ENCODE results near the gene POLR1H. TPM values are rescaled to one million over a fixed set of nuclear protein-coding genes. Genes with fewer than 3 reads are reported as not detected.
A peak's percentile ranks its signal among the peaks of the same experiment; 100 is the strongest.

The POLR1H gene
- total RNA-seq, 1 experiment from 2014 or later, result 31.9 TPM

DNA sequence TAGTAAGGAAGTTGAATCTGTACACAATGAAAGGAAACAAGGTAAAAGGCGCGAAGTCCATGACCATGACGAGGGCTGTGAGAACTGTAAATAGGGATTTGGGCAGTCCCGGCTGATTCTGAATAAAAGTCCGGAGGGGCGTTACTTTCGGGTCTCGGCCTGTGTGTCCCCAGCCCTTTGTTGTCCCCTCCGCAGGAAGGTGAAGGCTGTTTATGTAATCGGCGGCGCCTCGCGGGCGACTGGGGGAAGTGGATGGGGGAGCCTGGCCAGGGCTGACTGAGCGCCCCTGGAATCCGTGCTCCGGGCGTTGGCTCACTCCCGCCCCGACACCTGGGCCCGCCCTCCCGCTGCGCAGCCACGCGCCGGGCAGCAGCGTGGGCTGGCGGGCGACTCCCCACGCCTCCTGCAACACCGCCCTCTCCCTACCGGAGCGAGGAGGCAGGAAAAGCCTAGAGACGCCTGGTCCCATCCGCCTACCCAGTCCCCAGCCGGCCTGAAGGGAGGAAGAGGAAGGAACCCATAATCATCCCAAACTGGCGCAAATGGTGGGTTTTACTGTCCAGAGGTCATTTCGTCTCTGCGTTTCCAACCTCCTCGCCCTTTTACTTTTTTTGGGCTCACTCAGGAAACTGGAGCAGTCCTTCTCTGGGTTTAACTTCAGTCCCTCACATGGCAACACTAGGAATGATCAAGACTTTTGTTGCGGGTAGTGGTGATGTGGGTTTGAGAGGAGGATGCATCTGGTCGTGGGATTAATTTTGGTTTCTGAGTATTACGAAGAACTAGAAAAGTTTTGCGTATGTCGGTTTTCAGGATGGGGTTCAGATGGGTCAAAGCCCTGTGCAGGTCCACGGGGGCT is 39.7 kb downstream of the POLR1H start:
- no peak overlapping the region for H3K27ac Mint-ChIP-seq
- H3K56ac ChIP-seq (ENCODE audit: insufficient read length, low read depth, low read length), result no peak overlapping the region
- H3T11ph ChIP-seq (ENCODE audit: low read length), result no peak overlapping the region
- no peak overlapping the region for H2BK120ac ChIP-seq (ENCODE audit: low read depth, low read length, poor library complexity, severe bottlenecking)
- no peak overlapping the region for H4K8ac ChIP-seq (replicated peaks; ENCODE audit: insufficient read length, low read depth, low read length)
- peaks cover 96% of the 10 kb centered on the region for H3K27me3 Mint-ChIP-seq (ENCODE audit: low read depth)
- no peaks in the 10 kb centered on the region for H4K20me1 ChIP-seq (ENCODE audit: control insufficient read depth, insufficient read depth, insufficient read length)
- no peak overlapping the region for H3K23ac ChIP-seq (ENCODE audit: insufficient read length, low read depth, low read length)
- H3K23me2 ChIP-seq (ENCODE audit: insufficient read length, low read depth, low read length, poor library complexity, severe bottlenecking), result peaks cover 22% of the 10 kb centered on the region
- H3K4me1 ChIP-seq (ENCODE audit: insufficient read depth, low read length), result peaks cover 5% of the 10 kb centered on the region; the same call in 1 of the 2 replicates
- H3K18ac ChIP-seq (ENCODE audit: insufficient read length, low read depth, low read length), result peak overlapping the region; percentile 52
- DNase-seq, result peak; percentile 61
- H4K5ac ChIP-seq (ENCODE audit: insufficient read length, low read depth, low read length), result no peak overlapping the region
- H2BK20ac ChIP-seq (ENCODE audit: low read depth, low read length, poor library complexity, severe bottlenecking), result no peak overlapping the region
- no peak overlapping the region for H2BK12ac ChIP-seq (ENCODE audit: insufficient read length, low read depth, low read length)
- 0 out of 2 replicates have a peak overlapping the region, but pooled peaks have one; percentile 27 for H3K14ac ChIP-seq (ENCODE audit: insufficient read depth, low read length)
- H2BK5ac ChIP-seq (ENCODE audit: insufficient read length, low read length), result no peak overlapping the region
- no peak overlapping the region for H3K27ac ChIP-seq (ENCODE audit: insufficient read length, low read depth, low read length)
- H2BK15ac ChIP-seq (ENCODE audit: low read depth, low read length), result no peak overlapping the region
- H3K9me3 ChIP-seq (ENCODE audit: control insufficient read depth, low read depth, low read length), result no peaks in the 10 kb centered on the region
- no peak overlapping the region for H3K4ac ChIP-seq (ENCODE audit: low read depth, low read length)
- no peaks in the 10 kb centered on the region for H3K79me2 ChIP-seq (ENCODE audit: insufficient read depth, low read length)
- H4K91ac ChIP-seq (ENCODE audit: insufficient read length, low read depth, low read length), result no peak overlapping the region
- H3K27me3 ChIP-seq (ENCODE audit: insufficient read depth, low read length), result peaks cover 36% of the 10 kb centered on the region; the same call in 1 of the 2 replicates
- no peaks in the 10 kb centered on the region for H3K79me1 ChIP-seq (ENCODE audit: insufficient read depth, low read depth, low read length, poor library complexity, severe bottlenecking)
- H3K36me3 Mint-ChIP-seq (ENCODE audit: insufficient read depth in 1 of 3, low read depth in 3 of 3), result peaks cover 0 to 2% (median 0%) of the 10 kb centered on the region in 3 experiments; a peak in 1 of 7 replicates
- peak overlapping the region; percentile 95 for H3K4me2 ChIP-seq (ENCODE audit: insufficient read depth, insufficient read length, low read length)
- no peak overlapping the region for H2AFZ ChIP-seq (ENCODE audit: low read length)
- peak overlapping the region; percentile 52 to 83 for H3K4me3 Mint-ChIP-seq
- TF ChIP-seq, protein P1, sequence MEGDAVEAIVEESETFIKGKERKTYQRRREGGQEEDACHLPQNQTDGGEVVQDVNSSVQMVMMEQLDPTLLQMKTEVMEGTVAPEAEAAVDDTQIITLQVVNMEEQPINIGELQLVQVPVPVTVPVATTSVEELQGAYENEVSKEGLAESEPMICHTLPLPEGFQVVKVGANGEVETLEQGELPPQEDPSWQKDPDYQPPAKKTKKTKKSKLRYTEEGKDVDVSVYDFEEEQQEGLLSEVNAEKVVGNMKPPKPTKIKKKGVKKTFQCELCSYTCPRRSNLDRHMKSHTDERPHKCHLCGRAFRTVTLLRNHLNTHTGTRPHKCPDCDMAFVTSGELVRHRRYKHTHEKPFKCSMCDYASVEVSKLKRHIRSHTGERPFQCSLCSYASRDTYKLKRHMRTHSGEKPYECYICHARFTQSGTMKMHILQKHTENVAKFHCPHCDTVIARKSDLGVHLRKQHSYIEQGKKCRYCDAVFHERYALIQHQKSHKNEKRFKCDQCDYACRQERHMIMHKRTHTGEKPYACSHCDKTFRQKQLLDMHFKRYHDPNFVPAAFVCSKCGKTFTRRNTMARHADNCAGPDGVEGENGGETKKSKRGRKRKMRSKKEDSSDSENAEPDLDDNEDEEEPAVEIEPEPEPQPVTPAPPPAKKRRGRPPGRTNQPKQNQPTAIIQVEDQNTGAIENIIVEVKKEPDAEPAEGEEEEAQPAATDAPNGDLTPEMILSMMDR (conservative IDR thresholded peaks at IDR 0.05), result no peak
- no peak overlapping the region for H2AK5ac ChIP-seq (ENCODE audit: insufficient read length, low read length)
- peaks cover 0 to 5% of the 10 kb centered on the region in 2 experiments; a peak in 3 of 5 replicates for H3K9me3 Mint-ChIP-seq
- H3K9ac ChIP-seq (ENCODE audit: extremely low read depth, insufficient read length, low read length), result no peak overlapping the region
- WGBS (ENCODE audit: extremely low coverage, insufficient read length, low lambda C conversion rate), result no CpG with 5 or more reads among the region's 47 CpGs
- peaks cover 37 to 39% of the 10 kb centered on the region in 2 experiments for H3K4me1 Mint-ChIP-seq

All from H9 (cell line).